Measurements from ENCODE around the gene HSBP1L1.

Gene HSBP1L1

DNA sequence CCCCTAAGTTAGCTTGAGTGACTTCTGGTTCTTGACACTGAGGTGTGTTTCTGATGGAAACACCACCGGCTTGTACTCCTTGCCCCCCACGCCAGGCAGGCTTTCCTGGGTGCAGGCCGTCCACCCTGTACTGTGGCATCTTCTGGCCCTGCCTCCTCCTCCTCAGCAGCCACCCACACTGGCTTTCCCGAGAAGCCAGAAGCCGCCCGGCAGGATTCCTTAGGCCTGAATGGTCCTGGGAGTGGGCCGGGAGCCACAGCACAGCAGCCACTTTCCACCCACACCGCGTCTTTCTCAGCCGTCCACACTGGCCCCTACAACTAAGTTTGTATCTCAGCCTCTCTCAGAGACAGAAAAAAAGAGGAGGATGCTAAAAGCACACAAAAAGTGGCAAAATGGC, 2.1 kb upstream of the HSBP1L1 start:
- TF ChIP-seq, protein P1, sequence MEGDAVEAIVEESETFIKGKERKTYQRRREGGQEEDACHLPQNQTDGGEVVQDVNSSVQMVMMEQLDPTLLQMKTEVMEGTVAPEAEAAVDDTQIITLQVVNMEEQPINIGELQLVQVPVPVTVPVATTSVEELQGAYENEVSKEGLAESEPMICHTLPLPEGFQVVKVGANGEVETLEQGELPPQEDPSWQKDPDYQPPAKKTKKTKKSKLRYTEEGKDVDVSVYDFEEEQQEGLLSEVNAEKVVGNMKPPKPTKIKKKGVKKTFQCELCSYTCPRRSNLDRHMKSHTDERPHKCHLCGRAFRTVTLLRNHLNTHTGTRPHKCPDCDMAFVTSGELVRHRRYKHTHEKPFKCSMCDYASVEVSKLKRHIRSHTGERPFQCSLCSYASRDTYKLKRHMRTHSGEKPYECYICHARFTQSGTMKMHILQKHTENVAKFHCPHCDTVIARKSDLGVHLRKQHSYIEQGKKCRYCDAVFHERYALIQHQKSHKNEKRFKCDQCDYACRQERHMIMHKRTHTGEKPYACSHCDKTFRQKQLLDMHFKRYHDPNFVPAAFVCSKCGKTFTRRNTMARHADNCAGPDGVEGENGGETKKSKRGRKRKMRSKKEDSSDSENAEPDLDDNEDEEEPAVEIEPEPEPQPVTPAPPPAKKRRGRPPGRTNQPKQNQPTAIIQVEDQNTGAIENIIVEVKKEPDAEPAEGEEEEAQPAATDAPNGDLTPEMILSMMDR (IDR thresholded peaks at IDR 0.05; ENCODE audit: insufficient read depth, low read length, missing control alignments) = no peak
- no peak overlapping the region for H3K4me3 ChIP-seq (ENCODE audit: low read depth, low read length)
- DNase-seq (ENCODE audit: low read depth, low spot score) = no peak
- POLR2A ChIA-PET = interaction anchor here (1.6 kb wide), 1 partner anchor 10 kb away, joined by 4 read pairs; no protein-coding TSS in a partner anchor
- CTCF ChIA-PET = no interaction called here

DNA sequence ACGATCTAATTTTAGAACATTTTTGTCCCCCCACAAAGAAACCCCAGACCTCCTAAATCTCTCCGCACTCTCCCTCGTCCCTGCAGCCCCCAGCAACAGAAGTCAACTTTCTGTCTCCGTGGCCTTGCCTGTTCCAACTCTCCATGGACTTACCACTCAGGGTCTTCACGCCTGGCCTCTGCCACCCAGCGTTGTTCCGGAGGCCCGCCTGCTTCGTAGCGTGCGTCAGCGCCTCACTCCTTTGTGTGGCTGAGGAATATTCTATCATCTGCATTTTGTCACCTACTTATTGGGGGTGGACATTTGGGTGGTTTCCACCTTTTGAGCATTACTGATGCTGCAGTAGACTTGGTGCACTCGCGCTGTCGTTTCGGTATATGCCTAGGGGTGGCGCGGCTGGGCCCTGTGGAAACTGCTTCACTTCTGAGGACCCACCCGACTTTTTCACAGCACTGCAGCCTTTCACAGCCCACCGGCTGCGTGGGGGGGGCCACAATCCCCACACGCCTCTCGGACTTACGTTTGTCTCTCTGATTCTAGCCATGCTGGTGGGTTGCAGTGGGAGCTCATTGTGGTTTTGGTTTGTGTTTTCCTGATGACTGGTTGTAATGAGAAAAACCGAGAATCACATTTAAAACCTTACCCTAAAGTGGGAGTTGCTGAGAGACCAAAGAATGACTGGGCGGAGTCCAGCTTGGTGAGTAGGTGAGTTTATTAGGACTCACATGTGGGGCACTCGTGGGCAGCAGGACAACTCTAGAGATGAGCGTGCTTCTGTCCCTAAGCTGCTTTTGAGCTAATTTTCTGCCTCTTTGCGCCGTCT, 1.4 kb upstream of the HSBP1L1 start:
- no peak overlapping the region for H3K4me3 ChIP-seq (ENCODE audit: low read depth, low read length)
- POLR2A ChIA-PET = no interaction called here
- TF ChIP-seq, protein P1 (IDR thresholded peaks at IDR 0.05; ENCODE audit: insufficient read depth, low read length, missing control alignments) = no peak
- CTCF ChIA-PET = no interaction called here
- DNase-seq (ENCODE audit: low read depth, low spot score) = no peak

DNA sequence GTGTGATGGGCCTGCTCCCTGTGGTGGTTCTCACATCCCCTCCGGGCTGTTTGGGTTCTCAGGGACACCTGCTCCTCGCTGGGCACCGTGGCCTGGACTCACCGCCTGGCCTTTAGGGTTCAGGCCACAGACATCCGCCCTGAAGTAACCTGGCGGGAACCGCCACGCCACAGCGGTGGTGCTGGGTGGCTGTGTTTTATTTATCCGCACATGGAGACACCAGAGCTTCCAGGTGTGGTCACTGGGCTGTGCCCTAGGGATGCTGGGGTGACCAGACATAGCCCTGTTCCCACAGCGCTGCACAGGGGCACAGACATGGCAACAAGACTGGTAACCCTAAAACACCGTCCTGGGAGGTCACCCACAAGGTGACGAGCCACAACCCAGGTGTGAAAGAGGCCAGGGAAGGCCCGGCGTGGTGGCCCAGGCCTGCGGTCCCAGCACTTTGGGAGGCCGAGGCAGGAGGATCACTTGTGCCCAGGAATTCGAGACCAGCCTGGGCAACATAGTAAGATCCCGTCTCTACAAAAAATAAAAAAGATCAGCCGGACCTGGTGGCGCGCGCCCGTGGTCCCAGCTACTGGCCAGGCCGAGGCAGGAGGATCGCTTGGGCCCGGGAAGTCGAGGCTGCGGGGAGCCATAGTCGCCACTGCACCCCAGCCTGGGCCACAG, 649 bp upstream of the HSBP1L1 start:
- TF ChIP-seq, protein P1 (IDR thresholded peaks at IDR 0.05; ENCODE audit: insufficient read depth, low read length, missing control alignments) = no peak
- H3K4me3 ChIP-seq (ENCODE audit: low read depth, low read length) = peak overlapping the region; percentile 60
- POLR2A ChIA-PET = no interaction called here
- DNase-seq (ENCODE audit: low read depth, low spot score) = no peak
- CTCF ChIA-PET = no interaction called here

DNA sequence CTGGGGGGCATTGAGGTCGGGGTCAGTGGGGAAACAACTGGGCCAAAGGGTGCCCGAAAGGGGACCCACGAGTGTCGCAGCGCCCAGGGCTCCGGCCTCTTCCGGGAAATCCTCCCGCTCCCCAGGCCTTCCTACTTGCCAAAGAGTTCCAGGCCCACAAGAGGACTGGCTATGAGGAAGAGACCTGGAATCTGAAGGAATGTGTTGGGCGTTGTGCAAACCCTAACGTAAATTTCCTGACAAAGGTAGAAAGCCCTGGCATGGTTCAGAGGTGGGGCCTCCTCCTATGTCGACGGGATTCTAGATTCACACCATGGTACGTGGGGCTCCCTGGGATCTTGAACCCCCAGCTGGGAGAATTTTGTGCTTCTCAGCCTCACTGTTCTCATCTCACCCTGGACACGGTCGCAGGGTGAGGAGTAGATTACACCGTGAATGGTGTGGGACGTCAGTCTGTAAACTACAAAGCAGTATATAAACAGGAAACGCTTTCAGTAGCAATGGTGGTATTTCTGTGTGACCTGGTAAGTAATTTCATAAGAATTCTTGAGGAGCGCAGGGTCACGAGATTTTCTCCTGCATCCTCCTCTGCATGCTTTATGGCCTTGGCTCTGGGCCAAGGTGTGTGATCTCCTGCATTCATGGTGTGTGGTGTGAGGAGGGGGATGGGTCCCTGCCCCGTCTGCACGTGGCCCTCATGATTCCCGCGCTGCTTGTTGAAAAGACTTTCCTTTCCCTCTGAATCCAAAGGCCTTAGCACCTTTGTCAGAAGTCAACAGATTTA, 868 bp downstream of the HSBP1L1 start:
- peak overlapping the region; percentile 60 for H3K4me3 ChIP-seq (ENCODE audit: low read depth, low read length)
- TF ChIP-seq, protein P1 (IDR thresholded peaks at IDR 0.05; ENCODE audit: insufficient read depth, low read length, missing control alignments) = no peak
- ChIA-PET POLR2A (no interaction called here), CTCF (no interaction called here)
- DNase-seq (ENCODE audit: low read depth, low spot score) = no peak

DNA sequence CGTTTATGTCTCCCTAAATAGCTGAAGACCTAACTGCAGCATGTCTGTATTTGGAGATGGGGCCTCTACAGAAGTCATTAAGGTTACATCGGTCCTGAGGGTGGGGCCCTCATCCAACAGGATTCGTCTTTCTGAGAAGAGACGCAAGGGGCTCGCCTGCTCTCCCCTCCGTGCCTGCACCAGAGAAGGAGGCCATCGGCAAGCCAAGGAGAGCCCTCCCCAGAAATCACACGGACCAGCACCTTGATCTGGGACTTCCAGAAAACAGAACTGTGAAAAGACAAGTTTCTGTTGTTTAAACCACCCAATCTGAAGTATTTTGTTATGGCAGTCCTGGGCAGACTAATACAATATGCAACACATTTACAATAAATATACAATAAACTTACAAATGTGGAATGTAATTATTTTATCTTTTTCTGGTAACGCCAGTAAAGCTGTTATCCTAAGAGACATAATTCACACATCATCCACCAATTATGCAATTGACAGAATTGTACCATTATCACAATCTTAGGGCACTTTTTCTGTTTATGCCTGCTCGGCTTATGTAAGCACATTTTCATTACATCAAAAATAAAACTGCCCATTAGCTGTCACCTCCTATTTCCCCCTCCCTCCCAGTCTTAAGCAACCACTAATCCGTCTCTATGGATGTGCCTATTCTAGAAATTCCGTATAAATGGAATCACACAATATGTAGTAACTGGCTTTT, 6.1 kb downstream of the HSBP1L1 start:
- POLR2A ChIA-PET = no interaction called here

More for the DNA sequence above, 6.1 kb downstream of the HSBP1L1 start:
- CTCF ChIA-PET = no interaction called here
- no peak overlapping the region for H3K4me3 ChIP-seq (ENCODE audit: low read depth, low read length)
- DNase-seq (ENCODE audit: low read depth, low spot score) = no peak
- TF ChIP-seq, protein P1 (IDR thresholded peaks at IDR 0.05; ENCODE audit: insufficient read depth, low read length, missing control alignments) = no peak

All from AG04449 (cell line).